GM12878 (cell line): ENCODE data around the gene CRYAB. TPM values are rescaled to one million over a fixed set of nuclear protein-coding genes. Genes with fewer than 3 reads are reported as not detected.

Experiments used
- ATAC-seq: fragments of 200-7000 bp; cut with Tn5 transposase; 3 replicates; pipeline ENCODE4 v1.9.1; 2020; ENCODE audit warnings: mild to moderate bottlenecking, moderate library complexity
- BruUV-seq: library from RNA; stranded (reverse); fragments of 400-500 nt; replicated peaks from 2 replicates; lab custom pipeline; 2021; lab: Mats Ljungman, UMichigan
- CTCF ChIA-PET: fragments of 300-600 bp; sonication (Branson Sonifier 250); formaldehyde crosslinking; extraction: SDS; loops from one replicate; lab custom pipeline; 2021; ENCODE audit warnings: inconsistent platforms; lab: Yijun Ruan, JAX
- POLR2A ChIA-PET: fragments of 350-600 bp; formaldehyde crosslinking; extraction: SDS; loops from one replicate; lab custom pipeline; 2021; ENCODE audit warnings: inconsistent platforms; lab: Charles Lee
- RAD21 ChIA-PET: fragments of 300-600 bp; sonication (Branson Sonifier 250); formaldehyde crosslinking; loops from one replicate; lab custom pipeline; 2023; ENCODE audit warnings: antibody characterized with exemption; ENCODE audit not compliant: unreplicated experiment; lab: Charles Lee
- SMC1A ChIA-PET: fragments of 300-600 bp; sonication (Branson Sonifier 250); formaldehyde crosslinking; loops from one replicate; lab custom pipeline; 2023; ENCODE audit not compliant: unreplicated experiment, uncharacterized antibody; lab: Charles Lee
- DNase-seq: peaks from one replicate; pipeline ENCODE4 v3.0.0-alpha.2; 2011; ENCODE audit warnings: low read depth, low spot score
- FAIRE-seq: peaks from 3 replicates; lab custom pipeline; 2011; peaks lifted over from hg19 to GRCh38; lab: Jason Lieb, UNC
- H2AFZ ChIP-seq: 2 replicates; pipeline ENCODE4 v1.6.0; 2011; ENCODE audit warnings: low read depth, low read length, control low read depth; ENCODE audit not compliant: control insufficient read depth
- H3K27ac ChIP-seq: 2 replicates; pipeline ENCODE4 v1.5.1; 2011; ENCODE audit warnings: control low read depth; ENCODE audit not compliant: control insufficient read depth, insufficient read depth
- H3K27me3 ChIP-seq, 2 experiments: replicated peaks in 1 of 2; 2 replicates each; pipeline versions ENCODE4 v1.6.0 to v1.6.1; 2011; ENCODE audit warnings: low read length in 1 of 2; ENCODE audit not compliant: control insufficient read depth in 2 of 2, insufficient read depth in 2 of 2
- H3K36me3 ChIP-seq, 2 experiments: 2 replicates each; pipeline ENCODE4 v1.5.1; 2011; ENCODE audit warnings: low read length in 1 of 2; ENCODE audit not compliant: control insufficient read depth in 2 of 2, insufficient read depth in 2 of 2
- H3K4me1 ChIP-seq: 2 replicates; pipeline ENCODE4 v1.6.1; 2011; ENCODE audit warnings: mild to moderate bottlenecking, low read length, moderate library complexity, mixed read lengths; ENCODE audit not compliant: control insufficient read depth, insufficient read depth
- H3K4me2 ChIP-seq: 2 replicates; pipeline ENCODE4 v1.6.0; 2011; ENCODE audit warnings: control low read depth; ENCODE audit not compliant: control insufficient read depth, insufficient read depth
- H3K4me3 ChIP-seq: fragments of 200-600 bp; sonication (generic); 2 replicates; pipeline ENCODE4 v1.5.1; 2016
- H3K79me2 ChIP-seq: 2 replicates; pipeline ENCODE4 v1.6.0; 2011; ENCODE audit warnings: low read length; ENCODE audit not compliant: control insufficient read depth, insufficient read depth
- H3K9ac ChIP-seq: 2 replicates; pipeline ENCODE4 v1.8.0; 2011; ENCODE audit warnings: low read length, control low read depth, mixed read lengths; ENCODE audit not compliant: control insufficient read depth, insufficient read depth
- H3K9me3 ChIP-seq: replicated peaks from 3 replicates; pipeline ENCODE4 v1.5.1; 2011; ENCODE audit warnings: mild to moderate bottlenecking, low read length; ENCODE audit not compliant: control insufficient read depth, insufficient read depth
- H4K20me1 ChIP-seq: 2 replicates; pipeline ENCODE4 v1.6.0; 2011; ENCODE audit not compliant: control insufficient read depth, insufficient read depth
- BMI1 ChIP-seq: fragments of 450-650 bp; IDR thresholded peaks from 2 replicates; pipeline ENCODE4 v1.6.1; 2016; ENCODE audit warnings: mild to moderate bottlenecking, moderate library complexity, borderline replicate concordance
- CEBPB ChIP-seq, 2 experiments: fragments of 150-350 bp in 1 of 2; IDR thresholded peaks; 2 replicates each; pipeline ENCODE4 v1.6.1; 2012 to 2014; ENCODE audit warnings: low read depth in 2 of 2, low read length in 2 of 2, borderline replicate concordance in 1 of 2, inconsistent platforms in 1 of 2
- GABPA ChIP-seq: IDR thresholded peaks from 2 replicates; pipeline ENCODE4 v1.6.1; 2014; ENCODE audit warnings: antibody characterized with exemption, low read depth, mild to moderate bottlenecking, inconsistent platforms
- HDAC6 ChIP-seq: fragments of 200-600 bp; sonication (generic); IDR thresholded peaks from one replicate; pipeline ENCODE4 v1.8.0; 2017; ENCODE audit warnings: antibody characterized with exemption; ENCODE audit not compliant: unreplicated experiment
- NFXL1 ChIP-seq: fragments of 450-650 bp; IDR thresholded peaks from 2 replicates; pipeline ENCODE4 v1.6.1; 2017; ENCODE audit warnings: antibody characterized with exemption, mild to moderate bottlenecking, borderline replicate concordance
- NFYA ChIP-seq: IDR thresholded peaks from 2 replicates; pipeline ENCODE4 v1.6.1; 2011; ENCODE audit warnings: low read depth, mild to moderate bottlenecking, low read length, improper control_type of control experiment, borderline replicate concordance
- NRF1 ChIP-seq: conservative IDR thresholded peaks from 2 replicates; pipeline ENCODE4 v1.6.1; 2011; ENCODE audit warnings: mild to moderate bottlenecking, low read depth, low read length, improper control_type of control experiment
- PAX5 ChIP-seq: IDR thresholded peaks from 2 replicates; pipeline ENCODE4 v1.6.1; 2011; ENCODE audit warnings: low read depth, low read length, borderline replicate concordance
- RAD21 ChIP-seq: IDR thresholded peaks from 2 replicates; pipeline ENCODE4 v1.6.1; 2011; ENCODE audit warnings: mild to moderate bottlenecking, low read depth, low read length, moderate library complexity; ENCODE audit not compliant: insufficient read depth
- SP1 ChIP-seq: IDR thresholded peaks from one replicate; pipeline ENCODE4 v1.6.1; 2011; ENCODE audit warnings: low read depth, low read length
- SPI1 ChIP-seq: IDR thresholded peaks from 2 replicates; pipeline ENCODE4 v1.6.1; 2011; ENCODE audit warnings: low read depth, mild to moderate bottlenecking, low read length, moderate library complexity, borderline replicate concordance; ENCODE audit not compliant: insufficient read depth
- SUPT20H ChIP-seq: IDR thresholded peaks from 2 replicates; pipeline ENCODE4 v1.6.1; 2011; ENCODE audit warnings: low read depth, mild to moderate bottlenecking, low read length, moderate library complexity, borderline replicate concordance; ENCODE audit not compliant: control insufficient read depth
- SUZ12 ChIP-seq: fragments of 200-600 bp; sonication (generic); IDR thresholded peaks from one replicate; pipeline ENCODE4 v1.6.1; 2018; ENCODE audit warnings: antibody characterized with exemption, mild to moderate bottlenecking; ENCODE audit not compliant: unreplicated experiment
- USF1 ChIP-seq: IDR thresholded peaks from 2 replicates; pipeline ENCODE4 v1.6.1; 2011; ENCODE audit warnings: borderline replicate concordance, low read depth, mild to moderate bottlenecking, moderate library complexity, mixed read lengths, low read length; ENCODE audit not compliant: insufficient read depth; ENCODE audit errors: extremely low read length
- YY1 ChIP-seq: IDR thresholded peaks from 2 replicates; pipeline ENCODE4 v1.6.1; 2011; ENCODE audit warnings: low read depth, mild to moderate bottlenecking, low read length
- ZNF217 ChIP-seq: fragments of 450-650 bp; IDR thresholded peaks from 2 replicates; pipeline ENCODE4 v1.6.1; 2017; ENCODE audit warnings: antibody characterized with exemption, mild to moderate bottlenecking
- ZSCAN29 ChIP-seq: fragments of 450-650 bp; IDR thresholded peaks from 2 replicates; pipeline ENCODE4 v1.6.1; 2017; ENCODE audit warnings: mild to moderate bottlenecking, moderate library complexity
- WGBS: methylation state at CpG from one replicate; pipeline ENCODE4 v1.1.6; 2016; ENCODE audit warnings: low lambda C conversion rate; ENCODE audit not compliant: insufficient replicate concordance, insufficient coverage; ENCODE audit errors: missing lambda C conversion rate; 5-methylcytosine and 5-hydroxymethylcytosine counted together
- in situ Hi-C: fragments of 300-500 bp; cut with MboI; formaldehyde crosslinking; loops from 9 replicates; pipeline ENCODE4 v1.14.3; 2018; ENCODE audit warnings: mixed read lengths
- intact Hi-C: fragments of 100-400 bp; cut with micrococcal nuclease; formaldehyde crosslinking; loops from one replicate; pipeline ENCODE4 v1.14.2; 2022; ENCODE audit not compliant: unreplicated experiment
- polyA plus RNA-seq, 11 experiments: library from polyadenylated mRNA; depleted of rRNA in 4 of 11; unstranded in 6 of 11; stranded (reverse) in 5 of 11; fragments of >200 nt; fragmentation: Nextera tagmentation in 4 of 11; fragmentation: Illumina TruSeq in 1 of 11; extraction: Ambion mirVana in 4 of 11; extraction: Trizol in 1 of 11; gene quantifications; 1 replicate in 1 of 11; 2 replicates in 10 of 11; pipeline versions ENCODE4 v1.2.1 to v1.2.3, GENCODE V29; 2011 to 2016; ENCODE audit warnings: inconsistent platforms in 2 of 11, missing spikeins in 2 of 11, low read depth in 1 of 11
- total RNA-seq, 4 experiments: library from RNA; depleted of rRNA in 3 of 4; stranded (reverse); fragments of >200 nt in 3 of 4; fragmentation: Illumina TruSeq in 1 of 4; extraction: Trizol in 1 of 4; gene quantifications; 2 replicates each; pipeline versions ENCODE4 v1.2.1 to v1.2.3, GENCODE V29; 2013 to 2021

Gene CRYAB
- total and polyA plus RNA-seq, 10 of the 15 experiments (the other 5 are each of a cell fraction or from before 2014, with no cell fraction given), result 0.72 to 1.0 TPM; not detected in 8

DNA sequence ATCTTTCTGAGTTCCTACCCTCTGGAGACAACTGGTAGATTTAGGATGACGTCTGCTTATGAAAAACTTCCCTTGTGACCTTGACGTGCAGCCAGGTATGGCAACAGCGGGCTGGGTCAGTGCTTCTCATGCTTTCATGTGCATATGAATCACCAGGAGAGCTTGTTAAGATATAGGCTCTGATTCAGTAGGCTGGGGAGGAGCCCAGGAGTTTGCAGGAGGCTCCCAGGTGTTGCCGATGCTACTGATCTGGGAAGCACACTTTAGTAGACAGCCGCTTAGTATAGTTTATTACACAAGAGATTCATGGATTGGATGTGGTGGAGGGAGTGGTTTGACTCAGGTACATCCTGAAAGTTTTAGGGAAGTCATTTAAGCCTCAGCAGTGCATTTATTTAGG lies 49.3 kb upstream of the CRYAB start:
- 27% methylated on average over 5 of the region's 5 CpGs for WGBS
- SMC1A ChIA-PET, result interaction anchor here (1.2 to 2.8 kb wide), 2 partner anchors 22 to 29 kb away, joined by 4 to 9 read pairs; no protein-coding TSS in a partner anchor
- H3K4me2 ChIP-seq, result no peak overlapping the region

More for the DNA sequence above, 49.3 kb upstream of the CRYAB start:
- Histone ChIP-seq H3K36me3 (no peaks in the 10 kb centered on the region), H3K9me3 (no peaks in the 10 kb centered on the region), H3K27me3 (no peaks in the 10 kb centered on the region), H3K9ac (no peak overlapping the region), H3K79me2 (no peaks in the 10 kb centered on the region), H3K4me1 (no peaks in the 10 kb centered on the region), H3K4me3 (no peak overlapping the region), H2AFZ (no peak overlapping the region), H4K20me1 (no peaks in the 10 kb centered on the region), H3K27ac (no peak overlapping the region)
- TF ChIP-seq SUPT20H (no peak), HDAC6 (no peak), ZSCAN29 (no peak), PAX5 (no peak), RAD21 (no peak), SUZ12 (no peak), NFXL1 (no peak), SP1 (no peak), BMI1 (no peak), SPI1 (no peak), ZNF217 (no peak), NFYA (no peak), GABPA (no peak), CEBPB (IDR thresholded peaks at IDR 0.05; ENCODE audit: borderline replicate concordance in 1 of 2, low read depth in 2 of 2, low read length in 2 of 2) (no peak), USF1 (no peak), YY1 (no peak), NRF1 (no peak)
- in situ Hi-C loops, result no loop called here
- ChIA-PET RAD21 (no interaction called here), CTCF (interaction anchor here (0.8 to 1.8 kb wide), 5 partner anchors 20 to 215 kb away, joined by 3 to 6 read pairs (median 4); partner anchors contain the start of gene BCO2), POLR2A (no interaction called here)
- DNase-seq (no peak), ATAC-seq (no peak), FAIRE-seq (no peak)
- intact Hi-C loops, result no loop called here
- no TSS peak for BruUV-seq
